NOMO-1 treated with DMSO at 0.1 percent for 48 hours (cell line): ENCODE data around the gene MGLL.
"Not testable (repeated sequence)": the region's sequence is repeated elsewhere in the genome, so short reads cannot be mapped to it uniquely, and the experiment has no call there.

Experiments
- DNase-seq: peaks from one replicate; lab custom pipeline; 2025; ENCODE audit not compliant: unreplicated experiment; lab: John Stamatoyannopoulos, UW

MGLL gene

GRCh38 chr3:127663151-127663550 lies 159.2 kb downstream of the MGLL start:
- no peak for DNase-seq

DNA sequence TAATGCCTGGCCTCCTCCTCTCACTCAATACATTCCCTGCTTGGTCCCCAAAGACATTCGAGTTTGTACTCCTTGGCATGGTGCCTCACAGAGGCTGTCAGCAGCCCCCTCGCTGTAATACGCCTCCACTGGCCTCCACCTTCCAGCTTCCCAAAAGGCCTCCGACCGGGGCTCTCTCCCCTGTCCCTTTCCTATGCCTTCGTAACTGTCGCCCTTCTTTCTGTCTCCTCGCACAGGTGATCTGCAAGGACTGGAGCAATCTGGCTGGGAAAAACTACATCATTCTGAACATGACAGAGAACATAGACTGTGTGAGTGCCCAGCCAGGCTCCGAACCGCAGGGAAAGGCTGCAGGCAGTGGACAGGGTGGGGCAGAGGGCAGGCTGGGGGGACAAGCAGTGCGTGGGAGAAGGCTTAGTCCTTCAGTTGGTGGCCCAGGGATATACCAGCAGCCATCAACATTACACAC lies 160.3 kb downstream of the MGLL start:
- no peak for DNase-seq

DNA sequence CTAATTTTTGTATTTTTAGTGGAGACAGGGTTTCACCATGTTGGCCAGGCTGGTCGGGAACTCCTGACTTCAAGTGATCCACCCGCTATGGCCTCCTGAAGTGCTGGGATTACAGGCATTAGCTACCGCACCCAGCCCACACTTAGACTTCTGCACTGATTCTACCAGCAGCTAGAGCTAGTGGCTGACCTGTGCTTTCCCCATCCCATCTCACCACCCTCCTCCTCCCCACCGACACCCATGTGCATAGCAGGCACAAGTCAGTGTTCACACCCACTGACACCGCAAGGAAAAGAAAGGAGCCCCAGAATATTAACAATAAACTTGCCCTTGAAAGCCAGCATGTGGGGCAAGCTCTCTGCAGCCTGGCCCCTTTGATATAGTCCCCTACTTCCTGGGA lies 160.7 kb downstream of the MGLL start:
- DNase-seq: no peak

DNA sequence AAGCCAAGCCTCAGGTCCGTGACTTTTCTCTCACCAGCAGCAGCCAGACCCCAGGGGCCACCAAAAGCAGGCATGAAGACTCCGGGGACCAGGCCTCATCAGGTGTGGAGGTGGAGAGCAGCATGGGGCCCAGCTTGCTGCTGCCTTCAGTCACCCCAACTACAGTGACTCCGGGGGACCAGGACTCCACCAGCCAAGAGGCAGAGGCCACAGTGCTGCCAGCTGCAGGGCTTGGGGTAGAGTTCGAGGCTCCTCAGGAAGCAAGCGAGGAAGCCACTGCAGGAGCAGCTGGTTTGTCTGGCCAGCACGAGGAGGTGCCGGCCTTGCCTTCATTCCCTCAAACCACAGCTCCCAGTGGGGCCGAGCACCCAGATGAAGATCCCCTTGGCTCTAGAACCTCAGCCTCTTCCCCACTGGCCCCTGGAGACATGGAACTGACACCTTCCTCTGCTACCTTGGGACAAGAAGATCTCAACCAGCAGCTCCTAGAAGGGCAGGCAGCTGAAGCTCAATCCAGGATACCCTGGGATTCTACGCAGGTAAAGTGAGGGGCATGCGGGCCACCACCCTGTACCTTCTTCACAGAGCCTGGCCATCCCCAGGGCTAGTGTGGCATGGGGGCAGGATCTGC lies 161.6 kb downstream of the MGLL start:
- no peak for DNase-seq

DNA sequence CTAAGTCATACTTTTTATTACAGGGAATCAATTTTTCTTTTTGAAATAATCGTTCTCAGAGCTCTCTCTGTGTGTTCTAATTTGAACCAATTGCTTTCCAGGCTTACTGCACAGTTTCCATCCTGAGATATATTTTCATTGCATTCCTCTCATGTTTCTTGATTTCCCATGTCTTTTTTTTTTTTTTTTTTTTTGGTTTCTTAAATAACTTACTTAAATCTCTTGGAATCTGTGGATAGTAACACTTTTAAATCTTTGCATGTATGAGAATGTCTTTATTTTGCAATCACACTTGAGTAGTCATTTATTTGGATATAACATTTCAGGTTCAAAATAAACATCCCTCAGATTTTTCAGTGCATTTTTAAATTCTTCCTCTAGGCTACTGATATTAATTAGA lies 164.1 kb downstream of the MGLL start:
- DNase-seq: no peak

- DNase-seq: no peak
Measured at GRCh38 chr3:127656906-127657305, 165.4 kb downstream of the MGLL start.

DNA sequence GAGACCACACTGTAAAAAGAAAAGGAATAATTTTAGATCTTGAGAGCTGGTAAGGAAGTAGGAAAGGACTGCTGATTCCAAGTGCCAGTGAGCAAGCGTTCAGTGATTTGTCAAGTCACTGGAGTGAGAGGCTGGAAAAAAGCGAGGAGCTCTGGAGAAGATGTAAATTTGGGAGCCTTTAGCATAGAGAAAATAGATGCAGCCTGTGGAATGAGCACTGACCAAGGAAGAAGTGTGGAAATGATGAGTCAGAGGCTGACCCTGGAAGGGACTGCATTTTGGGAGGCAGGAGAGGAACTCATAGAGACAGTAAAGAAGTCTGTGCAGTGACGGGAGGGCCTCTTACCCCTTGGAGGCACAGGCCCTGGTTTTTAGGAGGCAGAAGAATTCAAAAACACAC lies 166.7 kb downstream of the MGLL start:
- no peak for DNase-seq

- not testable (repeated sequence) for DNase-seq
Measured at GRCh38 chr3:127654993-127655392, 167.3 kb downstream of the MGLL start.

GRCh38 chr3:127654374-127654773 lies 167.9 kb downstream of the MGLL start:
- DNase-seq: no peak

DNA sequence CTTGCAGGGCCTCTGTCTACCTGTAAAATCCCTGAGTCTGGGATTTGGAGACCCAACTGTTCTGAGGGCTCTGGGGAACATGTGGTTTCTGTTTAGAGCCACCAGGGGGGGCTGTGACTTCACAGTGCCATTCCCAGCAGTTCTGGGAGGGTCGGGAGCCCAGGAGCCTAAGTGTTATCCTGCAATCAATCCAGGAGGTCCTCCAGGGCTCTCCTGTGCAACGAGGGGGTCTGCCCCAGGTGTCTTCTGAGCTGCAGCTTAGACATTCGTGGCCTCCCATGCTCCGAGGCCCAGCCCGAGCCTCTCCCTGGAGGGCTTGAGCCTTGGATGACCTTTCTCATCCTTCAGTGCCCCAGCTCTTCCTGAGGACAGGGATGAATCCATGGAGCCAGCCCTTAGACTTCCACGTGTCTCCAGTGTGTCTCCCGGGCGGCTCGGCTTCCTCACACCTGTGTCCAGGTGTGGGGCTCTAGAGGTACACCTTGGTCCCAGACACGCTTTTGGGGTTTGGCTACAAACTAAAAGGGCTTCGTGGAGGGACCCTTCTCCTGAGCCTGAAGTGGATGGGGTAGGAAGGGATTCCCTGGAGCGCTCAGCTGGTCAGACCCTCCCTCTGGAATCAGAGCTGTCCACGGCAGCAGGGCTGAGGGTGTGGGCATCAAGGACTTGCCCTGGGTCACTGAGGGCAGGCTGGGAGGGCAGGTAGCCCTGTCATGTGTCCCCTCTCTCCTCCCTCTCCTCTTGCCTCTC lies 169.9 kb downstream of the MGLL start:
- DNase-seq: peak; percentile 46

DNA sequence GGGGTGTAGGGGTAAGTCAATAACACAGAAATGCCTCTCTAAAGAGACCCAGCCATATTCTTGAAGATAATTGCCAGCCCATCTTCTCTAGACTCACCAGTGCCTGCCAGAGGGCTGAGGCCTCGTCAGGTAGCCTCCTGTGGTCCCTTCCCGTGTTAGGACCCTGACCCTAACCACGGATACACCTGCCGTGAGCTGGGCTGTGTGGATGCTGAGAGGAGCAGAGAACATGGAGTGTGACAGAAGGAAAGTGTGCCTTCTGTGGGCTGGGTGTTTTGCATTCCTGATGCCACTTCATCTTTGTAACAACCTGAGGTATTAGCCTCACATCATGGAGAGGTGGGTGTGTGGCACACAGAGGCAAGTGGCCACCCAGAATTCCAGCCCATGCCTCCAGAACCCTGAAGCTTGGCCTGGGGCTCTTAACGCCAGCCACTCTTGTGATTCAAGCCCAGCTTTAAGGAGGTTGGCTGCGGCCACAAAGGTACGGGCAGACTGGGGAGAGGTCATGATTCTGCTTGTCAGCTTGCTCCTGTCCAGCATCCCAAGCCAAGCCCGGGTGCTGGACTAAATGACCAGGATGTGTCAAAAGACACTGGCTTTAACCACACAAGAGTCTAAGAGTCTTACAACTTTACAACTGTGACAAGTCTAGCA lies 170.7 kb downstream of the MGLL start:
- DNase-seq: no peak

DNA sequence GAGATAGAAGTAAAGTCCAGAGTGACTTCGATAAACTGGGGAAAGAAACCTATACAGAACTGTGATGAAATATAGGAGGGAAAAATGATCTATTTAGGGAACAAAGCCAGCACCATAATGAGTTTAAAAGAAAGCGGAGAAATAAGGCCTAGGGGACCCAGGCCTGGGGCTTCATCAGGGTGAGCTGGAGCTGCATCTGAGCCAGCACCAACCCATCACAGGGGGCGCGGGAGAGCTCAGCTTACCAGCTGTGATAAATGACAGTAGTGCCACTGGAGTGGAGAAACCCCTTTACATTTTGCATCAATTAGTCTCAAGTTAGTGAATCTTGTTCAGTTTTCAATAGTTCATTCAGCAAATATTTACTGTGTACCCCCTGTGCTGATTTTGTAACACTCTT lies 172.1 kb downstream of the MGLL start:
- no peak for DNase-seq

- no peak for DNase-seq
Measured at GRCh38 chr3:127647845-127648204, 174.5 kb downstream of the MGLL start.

GRCh38 chr3:127647166-127647844 lies 175.0 kb downstream of the MGLL start:
- DNase-seq: no peak

DNA sequence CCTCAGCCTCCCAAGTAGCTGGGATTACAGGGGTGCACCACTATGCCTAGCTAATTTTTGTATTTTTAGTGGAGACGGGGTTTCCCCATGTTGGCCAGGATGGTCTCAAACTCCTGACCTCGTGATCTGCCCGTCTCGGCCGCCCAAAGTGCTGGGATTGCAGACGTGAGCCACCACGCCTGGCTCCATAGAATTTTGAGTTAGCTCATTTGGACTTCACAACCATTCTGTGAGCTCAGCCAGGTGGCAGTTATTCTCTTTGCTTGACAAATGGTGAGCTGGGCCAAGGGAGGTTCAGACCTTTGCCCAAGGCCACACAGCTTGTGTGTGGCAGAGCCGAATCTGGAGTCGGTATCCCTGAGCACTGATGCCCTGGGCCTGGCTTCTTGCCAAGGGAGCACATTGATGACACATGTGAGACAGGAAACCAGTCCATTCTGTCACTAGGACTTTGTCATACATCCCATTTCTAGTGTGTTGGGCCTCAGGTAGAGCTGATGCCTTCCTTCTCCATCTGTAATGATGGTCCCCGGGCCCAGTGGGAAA lies 175.7 kb downstream of the MGLL start:
- no peak for DNase-seq

GRCh38 chr3:127645371-127646015 lies 176.8 kb downstream of the MGLL start:
- DNase-seq: no peak

- DNase-seq: no peak
Measured at GRCh38 chr3:127644641-127645370, 177.5 kb downstream of the MGLL start.

DNA sequence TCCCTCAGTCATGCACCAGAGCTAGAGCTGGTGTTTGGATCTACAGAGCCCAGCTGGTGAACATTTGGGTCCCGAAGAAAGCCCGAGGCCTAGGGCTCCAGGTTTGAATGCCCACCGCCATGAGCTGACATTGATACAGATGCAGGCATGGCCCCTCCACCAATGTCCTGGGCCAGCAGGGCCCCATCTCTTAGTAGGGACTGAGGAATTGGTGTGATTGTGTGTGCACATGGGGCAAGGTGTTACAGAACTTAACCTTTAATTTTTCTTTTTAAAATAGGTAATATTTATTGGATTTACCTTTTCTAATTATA lies 182.3 kb downstream of the MGLL start:
- DNase-seq: no peak

DNA sequence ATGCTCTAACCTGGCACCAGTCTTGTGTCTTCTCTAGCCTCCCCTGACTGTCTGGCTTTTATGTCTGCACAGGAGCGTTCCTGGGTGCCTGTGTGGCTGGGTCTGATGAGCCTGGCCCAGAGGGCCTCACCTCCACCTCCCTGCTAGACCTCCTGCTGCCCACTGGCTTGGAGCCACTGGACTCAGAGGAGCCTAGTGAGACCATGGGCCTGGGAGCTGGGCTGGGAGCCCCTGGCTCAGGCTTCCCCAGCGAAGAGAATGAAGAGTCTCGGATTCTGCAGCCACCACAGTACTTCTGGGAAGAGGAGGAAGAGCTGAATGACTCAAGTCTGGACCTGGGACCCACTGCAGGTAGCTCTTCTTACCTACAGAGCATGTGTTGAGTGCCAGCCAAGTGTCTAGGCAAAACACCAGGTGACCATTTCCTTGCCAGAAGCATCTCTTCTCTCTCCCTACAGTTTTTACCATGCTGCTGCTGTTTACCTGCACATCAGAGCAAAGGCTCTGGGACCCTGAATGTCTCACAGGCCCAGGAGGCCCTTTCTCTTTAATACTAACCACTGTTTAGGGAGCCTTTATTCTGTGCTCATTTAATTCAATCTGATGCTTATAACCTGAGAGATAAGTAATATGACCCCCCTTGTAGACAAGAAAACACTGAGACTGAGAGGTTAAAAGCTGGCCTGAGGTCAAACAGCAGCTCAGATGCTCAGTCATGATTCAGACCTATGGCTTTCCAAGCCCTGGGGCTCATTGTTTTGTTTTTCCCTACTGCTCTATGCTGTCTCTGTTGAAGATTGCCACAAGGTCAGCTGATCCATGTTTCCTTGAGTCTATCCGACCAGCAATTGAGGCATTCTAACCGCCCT lies 182.9 kb downstream of the MGLL start:
- no peak for DNase-seq
